Non-pigmented ciliary epithelial cell (primary cell): ENCODE measurements around the gene PRODH2.

Experiments
- DNase-seq: peaks from one replicate; pipeline ENCODE4 v3.0.0-alpha.2; 2010; ENCODE audit warnings: low read depth

The PRODH2 gene, protein sequence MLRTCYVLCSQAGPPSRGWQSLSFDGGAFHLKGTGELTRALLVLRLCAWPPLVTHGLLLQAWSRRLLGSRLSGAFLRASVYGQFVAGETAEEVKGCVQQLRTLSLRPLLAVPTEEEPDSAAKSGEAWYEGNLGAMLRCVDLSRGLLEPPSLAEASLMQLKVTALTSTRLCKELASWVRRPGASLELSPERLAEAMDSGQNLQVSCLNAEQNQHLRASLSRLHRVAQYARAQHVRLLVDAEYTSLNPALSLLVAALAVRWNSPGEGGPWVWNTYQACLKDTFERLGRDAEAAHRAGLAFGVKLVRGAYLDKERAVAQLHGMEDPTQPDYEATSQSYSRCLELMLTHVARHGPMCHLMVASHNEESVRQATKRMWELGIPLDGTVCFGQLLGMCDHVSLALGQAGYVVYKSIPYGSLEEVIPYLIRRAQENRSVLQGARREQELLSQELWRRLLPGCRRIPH

DNA sequence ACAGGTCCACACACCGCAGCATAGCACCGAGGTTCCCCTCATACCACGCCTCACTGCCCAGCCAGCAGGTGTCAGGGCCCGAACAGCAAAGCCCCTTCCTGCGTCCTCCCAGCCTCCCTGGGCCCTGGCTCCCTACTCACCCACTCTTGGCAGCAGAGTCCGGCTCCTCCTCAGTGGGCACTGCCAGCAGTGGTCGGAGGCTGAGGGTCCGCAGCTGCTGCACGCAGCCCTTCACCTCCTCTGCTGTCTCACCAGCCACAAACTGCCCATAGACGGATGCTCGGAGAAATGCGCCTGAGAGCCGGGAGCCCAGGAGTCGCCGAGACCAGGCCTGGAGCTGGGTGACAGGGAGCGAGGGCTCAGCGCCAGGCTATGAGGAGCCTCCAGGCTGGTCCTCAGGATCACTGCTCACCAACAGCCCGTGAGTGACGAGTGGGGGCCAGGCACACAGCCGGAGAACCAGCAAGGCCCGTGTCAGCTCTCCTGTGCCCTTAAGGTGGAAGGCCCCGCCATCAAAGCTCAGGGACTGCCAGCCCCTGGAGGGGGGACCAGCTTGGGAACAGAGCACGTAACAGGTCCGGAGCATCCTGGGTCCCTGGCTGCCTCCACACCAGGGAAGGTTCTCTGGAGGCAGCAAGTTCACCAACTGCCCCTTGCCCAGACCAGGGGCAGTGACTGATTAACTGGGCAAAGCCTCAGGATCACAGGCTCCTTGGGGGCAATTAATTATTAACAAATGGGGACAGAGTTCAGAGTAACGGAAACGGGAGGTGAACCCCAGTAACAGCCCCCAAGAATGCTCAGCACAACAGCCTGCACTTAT is at the start of gene PRODH2:
Gene PRODH2, minus strand, starts transcription at position 626 of the 823 bp plus-strand sequence. Its CDS starts 40 bp downstream, at position 586.
- DNase-seq = no peak

DNA sequence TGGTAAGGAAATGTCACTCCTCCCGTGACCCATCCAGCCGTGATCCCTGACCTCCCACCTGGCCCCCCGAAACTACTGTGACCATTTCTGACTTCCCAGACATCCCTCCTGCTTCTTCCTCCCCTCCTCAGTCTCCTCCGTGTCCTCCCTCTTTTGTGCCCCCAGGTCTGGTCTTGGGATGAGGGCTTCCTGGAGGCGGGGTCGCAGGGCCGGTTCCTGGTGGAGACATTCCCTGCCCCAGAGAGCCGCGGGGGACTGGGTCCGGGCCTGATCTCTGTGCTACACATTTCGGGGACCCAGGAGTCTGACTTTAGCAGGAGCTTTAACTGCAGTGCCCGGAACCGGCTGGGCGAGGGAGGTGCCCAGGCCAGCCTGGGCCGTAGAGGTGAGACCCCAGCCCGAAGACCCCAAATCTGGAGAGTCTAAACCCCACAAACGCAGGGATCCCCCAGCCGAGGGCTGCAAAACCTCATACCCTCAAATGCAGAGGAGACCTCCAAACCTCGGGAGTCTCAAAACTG is 49.1 kb upstream of the PRODH2 start:
- no peak for DNase-seq

DNA sequence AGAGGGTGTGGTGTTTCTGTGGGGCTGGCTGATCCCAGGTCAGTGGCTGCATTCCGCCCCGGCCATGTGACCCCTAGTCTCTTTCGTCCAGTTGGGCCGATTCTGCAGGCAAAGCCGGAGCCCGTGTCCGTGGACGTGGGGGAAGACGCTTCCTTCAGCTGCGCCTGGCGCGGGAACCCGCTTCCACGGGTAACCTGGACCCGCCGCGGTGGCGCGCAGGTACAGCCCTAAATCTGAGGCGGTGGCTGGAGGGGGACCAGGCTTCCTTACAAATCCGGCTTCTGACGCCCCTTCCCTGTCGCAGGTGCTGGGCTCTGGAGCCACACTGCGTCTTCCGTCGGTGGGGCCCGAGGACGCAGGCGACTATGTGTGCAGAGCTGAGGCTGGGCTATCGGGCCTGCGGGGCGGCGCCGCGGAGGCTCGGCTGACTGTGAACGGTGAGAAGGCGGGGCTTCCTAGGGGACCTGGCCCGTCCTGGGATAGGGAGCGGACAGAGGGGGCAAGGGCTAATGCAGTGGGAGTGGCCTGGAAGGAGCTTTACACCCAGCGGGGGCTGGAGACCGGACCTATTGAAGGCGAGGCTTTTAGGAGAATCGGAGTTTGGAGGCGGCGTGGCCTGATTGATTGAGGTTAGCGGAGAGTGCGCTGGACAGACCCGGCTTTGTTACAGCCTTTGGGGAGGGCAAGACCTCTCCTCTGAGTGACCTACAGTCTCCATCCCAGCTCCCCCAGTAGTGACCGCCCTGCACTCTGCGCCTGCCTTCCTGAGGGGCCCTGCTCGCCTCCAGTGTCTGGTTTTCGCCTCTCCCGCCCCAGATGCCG is 48.4 kb upstream of the PRODH2 start:
- DNase-seq = no peak

DNA sequence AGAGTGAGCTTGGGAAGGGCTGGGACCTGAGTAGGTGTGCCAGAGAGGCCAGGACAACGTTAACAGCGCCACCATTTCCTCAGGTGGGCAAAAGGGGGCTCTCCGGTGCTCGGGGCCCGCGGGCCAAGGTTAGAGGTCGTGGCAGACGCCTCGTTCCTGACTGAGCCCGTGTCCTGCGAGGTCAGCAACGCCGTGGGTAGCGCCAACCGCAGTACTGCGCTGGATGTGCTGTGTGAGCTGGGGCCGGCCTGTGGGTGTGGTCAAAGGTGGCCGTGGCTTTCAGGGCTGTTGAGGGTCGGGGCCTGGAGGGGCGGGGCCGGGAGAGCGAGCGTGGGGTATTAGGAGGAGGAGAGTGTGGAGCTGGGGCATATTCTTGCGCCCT is 47.8 kb upstream of the PRODH2 start:
- no peak for DNase-seq

DNA sequence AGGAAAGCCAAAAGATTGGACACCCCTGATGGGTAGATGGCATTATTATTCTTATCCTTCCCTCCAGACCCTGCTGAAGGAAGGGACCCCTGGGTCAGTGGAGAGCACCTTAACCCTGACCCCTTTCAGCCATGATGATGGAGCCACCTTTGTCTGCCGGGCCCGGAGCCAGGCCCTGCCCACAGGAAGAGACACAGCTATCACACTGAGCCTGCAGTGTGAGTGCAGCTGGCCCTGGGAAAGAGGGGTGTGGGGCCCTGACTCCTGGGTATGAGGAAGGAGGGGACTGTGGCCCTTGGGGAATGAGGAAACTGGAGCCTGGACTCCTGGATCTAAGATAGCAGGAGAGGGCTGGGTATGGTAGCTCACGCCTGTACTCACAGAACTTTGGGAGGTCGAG is 46.8 kb upstream of the PRODH2 start:
- no peak for DNase-seq

DNA sequence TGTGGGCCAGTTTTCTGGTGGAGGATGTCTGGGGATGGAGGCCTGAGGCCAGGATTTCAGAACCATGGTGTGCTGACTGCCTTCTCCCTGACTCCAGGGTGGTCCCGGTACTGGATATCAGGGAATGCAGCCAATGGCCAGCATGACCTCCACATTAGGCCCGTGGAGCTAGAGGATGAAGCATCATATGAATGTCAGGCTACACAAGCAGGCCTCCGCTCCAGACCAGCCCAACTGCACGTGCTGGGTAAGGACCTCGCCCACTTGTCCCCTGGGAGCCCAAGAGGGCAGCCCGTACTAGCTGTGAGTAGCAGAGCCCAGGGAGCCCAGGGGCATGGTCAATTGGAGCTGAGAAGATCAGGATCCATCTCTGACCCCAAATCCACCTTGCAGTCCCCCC is 45.7 kb upstream of the PRODH2 start:
- DNase-seq = no peak

DNA sequence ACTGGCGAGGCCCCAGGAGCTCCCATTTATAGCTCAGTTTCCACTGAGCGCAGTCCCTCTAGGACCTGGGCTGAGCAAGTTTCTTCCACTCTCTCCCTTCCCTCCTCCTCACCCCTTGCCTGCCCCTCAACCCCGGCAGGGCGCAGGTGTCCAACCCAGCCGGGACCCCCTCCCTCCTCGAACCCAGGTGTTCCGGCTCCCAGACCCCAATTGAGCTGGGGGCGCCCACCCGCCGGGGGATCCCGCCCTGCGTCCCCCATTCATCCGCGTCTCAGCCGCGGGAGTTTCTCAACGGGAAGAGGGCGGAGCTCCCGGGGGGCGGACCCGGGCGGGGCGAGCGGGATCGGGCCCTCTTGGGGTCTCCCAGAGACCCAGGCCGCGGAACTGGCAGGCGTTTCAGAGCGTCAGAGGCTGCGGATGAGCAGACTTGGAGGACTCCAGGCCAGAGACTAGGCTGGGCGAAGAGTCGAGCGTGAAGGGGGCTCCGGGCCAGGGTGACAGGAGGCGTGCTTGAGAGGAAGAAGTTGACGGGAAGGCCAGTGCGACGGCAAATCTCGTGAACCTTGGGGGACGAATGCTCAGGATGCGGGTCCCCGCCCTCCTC is 44.0 kb upstream of the PRODH2 start, which contains the start of gene KIRREL2:
Gene KIRREL2, plus strand, starts transcription at position 366 of the 604 bp plus-strand sequence. Its CDS starts 209 bp downstream, at position 575.
- DNase-seq = no peak

DNA sequence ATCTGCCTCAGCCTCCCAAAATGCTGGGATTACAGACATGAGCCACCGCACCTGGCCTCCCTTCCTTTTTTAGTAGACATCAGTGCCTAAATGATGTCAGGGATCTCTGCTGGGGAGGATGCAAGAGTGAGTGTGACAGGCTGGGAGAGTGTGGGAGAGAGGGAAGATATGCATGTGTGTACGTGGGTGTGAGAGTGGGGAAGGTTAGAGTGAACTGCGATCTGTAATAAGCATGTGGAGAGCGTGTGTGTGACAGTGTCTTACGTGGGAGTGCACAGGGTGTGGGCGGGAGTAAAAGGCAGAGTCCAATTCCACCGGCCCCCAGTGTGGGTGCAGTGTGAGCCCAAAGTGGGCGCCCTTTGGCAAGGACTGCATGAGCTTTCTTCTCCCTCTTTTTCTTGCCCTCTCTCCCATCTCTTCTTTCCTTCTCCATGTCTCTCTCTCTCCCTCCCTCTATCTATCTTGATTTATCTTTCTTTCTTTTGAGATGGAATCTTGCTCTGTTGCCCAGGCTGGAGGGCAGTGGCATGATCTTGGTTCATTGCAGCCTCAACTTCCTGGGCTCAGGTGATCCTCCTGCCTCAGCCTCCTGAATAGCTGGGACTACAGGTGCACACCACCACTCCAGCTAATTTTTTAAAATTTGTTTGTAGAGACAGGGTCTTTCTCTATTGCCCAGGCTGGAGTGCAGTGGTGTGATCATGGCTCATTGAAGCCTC is 40.6 kb upstream of the PRODH2 start:
- no peak for DNase-seq

DNA sequence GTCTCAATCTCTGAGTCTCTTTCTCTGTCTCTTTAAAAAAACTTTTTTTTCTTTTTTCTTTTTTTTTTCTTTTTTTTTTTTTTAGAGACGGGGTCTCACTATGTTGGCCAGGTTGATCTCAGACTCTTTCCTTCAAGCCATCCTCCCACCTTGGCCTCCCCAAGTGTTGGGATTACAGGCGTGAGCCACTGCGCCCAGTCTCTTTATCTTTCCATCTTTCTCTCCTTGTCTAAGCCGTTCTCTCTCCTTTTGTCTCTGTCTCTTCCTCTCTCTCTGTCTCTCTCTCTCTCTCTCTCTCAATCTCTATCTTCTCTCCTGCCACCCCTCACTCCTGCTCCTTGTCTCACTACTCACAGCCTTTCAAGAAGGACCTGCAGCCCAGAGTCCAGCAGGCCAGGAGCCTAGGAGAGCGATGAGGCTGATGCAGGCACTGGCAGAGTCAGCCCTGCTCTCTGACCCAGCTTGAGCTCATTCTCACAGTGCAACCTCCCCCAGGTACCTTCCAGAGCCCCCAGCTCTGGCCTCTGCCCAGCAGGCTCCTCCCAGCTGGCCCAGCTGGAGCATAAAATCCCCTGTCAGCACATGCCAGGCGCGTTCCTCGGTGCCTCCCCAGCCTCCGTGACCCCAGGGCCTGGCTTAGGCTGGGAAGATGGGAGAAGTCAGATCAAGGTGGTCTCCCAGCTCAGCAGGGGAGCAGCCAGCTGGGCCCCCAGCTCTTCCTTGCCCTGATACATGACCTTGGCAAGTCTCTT is 39.6 kb upstream of the PRODH2 start, which contains the start of gene NPHS1:
Gene NPHS1, minus strand, starts transcription at position 476 of the 752 bp plus-strand sequence. CDS start 667 bp downstream, outside the sequence.
- DNase-seq = no peak

DNA sequence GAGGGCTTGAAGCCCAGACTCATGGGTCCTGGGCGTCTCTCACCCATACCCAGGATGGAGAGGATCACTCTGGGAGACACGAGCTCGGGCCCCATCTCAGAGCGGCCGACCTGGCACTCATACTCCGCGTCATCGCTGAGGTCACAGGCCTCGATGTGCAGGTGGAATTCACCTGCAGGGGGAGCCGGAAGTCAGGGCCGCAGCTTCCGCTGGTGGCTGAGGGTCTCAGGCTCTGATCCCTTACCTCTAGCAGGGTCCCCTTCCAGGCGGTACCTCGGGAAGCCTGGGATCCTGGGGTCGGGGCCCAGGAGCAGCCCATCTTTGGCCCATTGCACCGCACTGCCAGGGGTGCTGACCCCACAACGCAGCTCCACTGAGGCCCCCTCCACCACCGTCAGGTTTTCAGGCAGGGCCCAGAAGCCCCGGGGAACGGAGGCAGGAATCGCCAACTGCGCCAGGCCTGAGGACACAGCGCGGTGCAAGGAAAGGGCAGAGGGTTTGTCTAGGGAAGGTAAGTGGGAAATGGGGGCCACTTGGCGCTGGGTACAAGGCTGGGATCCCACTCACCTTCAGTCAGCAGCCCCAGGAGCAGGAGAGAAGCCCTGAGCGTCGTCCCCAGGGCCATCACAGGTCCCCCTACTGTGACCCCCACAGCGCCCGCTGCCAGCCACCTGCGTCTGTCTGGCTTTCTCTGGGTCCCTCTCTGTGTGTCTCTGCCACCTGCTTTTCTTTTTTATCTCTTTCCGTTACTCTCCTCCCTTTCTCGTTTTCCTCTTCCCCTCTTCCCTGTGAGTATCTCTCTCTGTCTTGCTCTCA is 38.8 kb upstream of the PRODH2 start:
- no peak for DNase-seq

DNA sequence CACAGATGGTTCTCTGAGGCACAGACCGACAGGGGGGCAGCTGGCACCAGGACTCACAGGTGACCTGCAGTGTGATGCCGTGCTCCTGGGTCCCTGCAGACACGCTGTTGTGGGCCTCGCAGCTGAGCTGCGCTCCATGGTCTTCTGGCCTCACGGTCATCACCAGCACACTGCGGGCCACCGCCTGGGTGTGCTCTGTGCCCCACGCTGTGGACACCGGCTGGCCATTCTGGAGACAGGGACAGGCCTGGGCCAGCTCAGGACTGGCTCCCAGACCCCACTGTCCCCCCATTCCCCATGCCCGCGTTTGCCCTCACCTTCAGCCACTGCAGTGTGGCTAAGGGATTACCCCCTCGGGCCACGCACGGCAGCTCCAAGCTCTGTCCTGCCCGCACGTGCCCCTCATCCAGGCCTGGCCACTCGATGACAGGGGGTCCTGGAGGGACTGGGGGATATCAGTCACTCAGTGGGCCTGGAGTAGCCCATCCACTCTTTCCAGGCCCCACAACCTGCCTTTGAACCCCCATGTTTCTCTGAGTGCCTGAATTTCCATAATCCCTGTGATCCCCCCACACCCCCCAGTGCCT is 36.4 kb upstream of the PRODH2 start:
- DNase-seq = no peak

DNA sequence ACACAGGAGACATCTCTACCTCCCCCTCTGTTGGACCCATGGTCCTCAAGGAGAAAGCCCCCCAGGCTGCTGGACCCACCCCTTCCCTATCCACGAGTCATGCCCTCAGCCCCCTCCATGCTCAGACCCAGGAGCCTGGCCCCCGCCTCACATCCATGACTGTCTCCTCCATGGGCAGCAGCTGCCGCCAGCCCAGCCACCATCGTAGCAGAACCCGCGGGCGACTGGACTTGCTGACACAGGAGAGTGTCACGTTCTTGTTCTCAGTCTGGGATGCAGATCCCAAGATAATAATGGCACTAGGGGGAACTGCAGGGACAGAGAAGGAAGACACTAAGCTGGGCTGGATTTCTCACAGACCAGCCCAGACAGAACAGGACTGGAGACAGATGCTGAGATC is 35.8 kb upstream of the PRODH2 start:
- no peak for DNase-seq

DNA sequence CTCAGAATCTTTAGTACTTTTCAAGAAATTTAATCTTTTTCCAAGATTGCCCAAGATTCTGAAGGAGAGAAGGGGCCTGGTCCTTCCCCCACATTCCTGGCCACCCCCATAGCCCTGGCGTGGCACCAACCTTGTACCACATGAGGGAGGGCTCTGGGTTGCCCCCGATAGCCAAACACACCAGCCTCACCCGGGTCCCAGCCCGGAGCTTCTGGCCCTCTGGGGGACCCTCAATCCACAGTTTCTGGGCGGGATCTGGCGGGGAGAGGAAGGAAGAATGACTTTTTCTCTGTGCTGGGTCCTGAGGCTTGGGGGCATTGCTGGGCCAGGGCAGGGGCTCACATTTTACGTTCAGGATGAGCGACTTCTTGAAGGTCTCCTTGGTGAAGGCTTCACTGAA is 35.3 kb upstream of the PRODH2 start:
- no peak for DNase-seq

DNA sequence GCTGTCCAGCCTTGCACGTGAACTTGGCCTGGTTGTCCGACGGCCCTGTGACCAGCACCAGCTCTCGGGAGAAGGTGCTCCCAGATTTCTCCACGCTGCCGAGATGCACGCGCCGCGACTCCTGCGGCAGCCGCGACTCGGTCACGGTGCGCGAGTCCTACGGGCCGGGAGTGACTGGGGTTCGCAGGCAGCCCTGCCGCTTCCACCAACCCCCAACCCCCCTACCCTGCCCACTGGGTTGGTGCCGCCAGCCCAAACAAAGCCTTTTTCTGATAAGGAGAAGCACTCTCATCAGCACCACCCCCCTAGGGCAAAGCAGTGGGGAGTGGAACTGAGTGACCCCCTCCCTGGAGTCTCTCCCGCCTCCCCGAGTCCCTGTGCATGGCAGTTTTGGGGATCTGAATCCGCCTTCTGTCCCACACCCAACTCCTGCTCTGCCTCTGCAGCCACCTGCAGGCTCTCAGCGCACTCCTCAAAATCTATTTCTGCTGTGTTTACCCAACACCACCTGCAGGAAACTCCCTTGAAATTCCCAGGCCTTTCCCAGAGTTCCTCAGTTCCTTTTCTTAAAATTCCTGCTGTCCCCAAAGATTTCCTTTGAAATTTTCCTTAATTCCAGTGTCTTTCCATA is 33.5 kb upstream of the PRODH2 start:
- DNase-seq = no peak

DNA sequence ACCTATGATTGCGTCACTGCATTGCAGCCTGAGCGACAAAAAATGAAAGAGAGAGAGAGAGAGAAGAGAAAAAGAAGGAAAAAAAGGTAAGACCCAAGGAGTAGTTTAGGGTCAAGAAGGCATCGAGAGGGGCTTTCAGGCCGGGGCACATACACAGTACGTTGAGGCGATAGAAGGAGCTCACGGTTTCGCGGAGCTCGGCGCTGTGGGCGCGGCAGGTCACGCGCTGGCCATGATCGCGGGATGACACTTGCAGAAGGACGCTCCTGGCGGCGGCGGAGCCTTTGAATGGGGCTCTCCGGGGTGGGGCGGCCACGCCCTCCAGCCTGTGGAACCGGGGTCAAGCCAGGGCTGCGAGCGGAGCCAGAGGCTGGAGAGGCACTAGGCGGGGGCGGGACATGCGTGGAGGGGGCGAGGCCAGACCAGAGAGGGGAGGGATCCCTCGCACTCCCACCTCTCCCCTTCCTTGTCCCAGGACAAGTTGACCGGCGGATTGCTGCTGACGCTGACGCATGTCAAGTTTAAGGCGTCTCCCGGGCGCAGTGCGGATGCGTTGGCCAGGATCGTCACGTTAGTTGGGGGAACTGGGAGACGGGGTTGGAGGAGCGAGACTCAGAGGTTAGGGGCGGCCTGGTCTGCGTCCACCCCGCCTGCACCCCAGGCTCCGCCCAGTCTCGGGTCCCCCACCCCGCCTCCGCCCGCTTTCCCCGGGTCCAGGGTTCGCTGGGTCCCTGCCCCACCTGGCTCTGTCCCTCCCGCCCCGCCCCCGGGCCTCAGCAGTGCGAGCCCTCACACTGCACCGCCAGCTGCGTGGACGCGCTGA is 32.8 kb upstream of the PRODH2 start:
- no peak for DNase-seq

DNA sequence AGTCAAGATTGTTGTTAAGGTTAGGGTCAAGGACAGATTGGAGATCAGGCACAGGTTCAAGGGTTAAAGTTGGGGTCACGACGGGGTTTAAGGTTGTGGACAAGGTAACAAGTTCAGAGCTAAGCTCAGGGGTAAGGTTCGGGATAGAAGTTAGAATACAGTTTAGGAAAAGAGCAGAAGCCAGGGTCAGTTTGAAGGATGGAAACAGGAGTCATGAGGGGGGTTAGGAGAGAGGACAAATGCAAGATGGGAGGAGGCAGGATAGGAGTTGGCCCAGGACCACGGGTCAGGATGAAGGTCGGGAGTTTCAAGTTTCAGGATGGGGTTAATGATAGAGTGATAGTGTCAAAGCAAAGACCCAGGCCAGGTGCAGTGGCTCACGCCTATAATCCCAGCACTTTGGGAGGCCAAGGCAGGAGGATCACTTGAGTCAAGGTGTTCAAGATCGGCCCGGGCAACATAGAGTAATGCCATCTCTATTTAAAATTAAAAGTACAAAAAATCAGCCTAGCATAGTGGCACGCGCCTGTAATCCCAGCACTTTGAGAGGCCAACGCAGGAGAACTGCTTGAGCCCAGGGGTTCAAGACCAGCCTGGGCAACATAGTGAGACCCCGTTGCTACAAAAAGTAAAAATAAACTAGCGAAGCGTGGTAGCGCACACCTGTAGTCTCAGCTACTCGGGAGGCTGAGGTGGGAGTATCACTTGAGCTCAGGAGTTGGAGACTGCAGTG is 32.0 kb upstream of the PRODH2 start:
- no peak for DNase-seq
